Measurements from ENCODE around the gene TAAR1. TPM values are rescaled to one million over a fixed set of nuclear protein-coding genes. Genes with fewer than 3 reads are reported as not detected.

Gene TAAR1
- total RNA-seq, 1 experiment from 2014 or later = not detected

DNA sequence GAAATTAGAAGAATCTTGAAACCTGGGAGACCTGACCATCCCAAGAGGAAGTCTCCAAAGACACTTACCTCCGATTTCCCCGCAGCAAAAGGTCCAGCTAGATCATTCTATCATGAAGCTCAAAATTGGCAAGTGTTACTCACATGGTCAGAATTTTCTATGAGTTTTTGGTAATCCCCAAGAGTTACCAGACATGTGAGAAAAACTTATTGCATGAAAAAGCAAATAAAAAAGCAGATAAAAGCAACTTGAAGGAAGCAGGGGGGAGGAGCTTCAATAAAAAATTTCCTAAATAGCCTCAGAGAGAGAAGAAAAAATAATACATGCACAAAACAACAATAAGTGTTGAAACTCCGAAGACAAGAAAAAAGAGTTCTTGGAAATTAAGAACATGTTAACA lies 27.5 kb upstream of the TAAR1 start:
- intact Hi-C loops (cut with micrococcal nuclease; ENCODE audit: unreplicated experiment) = no loop called here

GRCh38 chr6:132685009-132685408 lies 26.0 kb upstream of the TAAR1 start:
- no peaks in the 10 kb centered on the region for H4K20me1 ChIP-seq (ENCODE audit: insufficient read depth)
- intact Hi-C loops (cut with micrococcal nuclease; ENCODE audit: unreplicated experiment) = no loop called here
- H2AFZ ChIP-seq = no peak overlapping the region
- H3K27me3 ChIP-seq (ENCODE audit: insufficient read depth, low read depth) = no peaks in the 10 kb centered on the region
- H3K79me2 ChIP-seq (ENCODE audit: low read depth) = no peaks in the 10 kb centered on the region
- H3K36me3 ChIP-seq (ENCODE audit: low read depth) = no peaks in the 10 kb centered on the region
- H3F3A ChIP-seq (ENCODE audit: insufficient read depth, low read depth) = no peaks in the 10 kb centered on the region
- H3K9me2 ChIP-seq (ENCODE audit: insufficient read depth) = 0 out of 2 replicates have a peak, but pooled peaks cover 3% of the 10 kb centered on the region
- no peak for TF ChIP-seq EZH2 (IDR thresholded peaks at IDR 0.05; ENCODE audit: low read depth)
- TF ChIP-seq, protein P1, sequence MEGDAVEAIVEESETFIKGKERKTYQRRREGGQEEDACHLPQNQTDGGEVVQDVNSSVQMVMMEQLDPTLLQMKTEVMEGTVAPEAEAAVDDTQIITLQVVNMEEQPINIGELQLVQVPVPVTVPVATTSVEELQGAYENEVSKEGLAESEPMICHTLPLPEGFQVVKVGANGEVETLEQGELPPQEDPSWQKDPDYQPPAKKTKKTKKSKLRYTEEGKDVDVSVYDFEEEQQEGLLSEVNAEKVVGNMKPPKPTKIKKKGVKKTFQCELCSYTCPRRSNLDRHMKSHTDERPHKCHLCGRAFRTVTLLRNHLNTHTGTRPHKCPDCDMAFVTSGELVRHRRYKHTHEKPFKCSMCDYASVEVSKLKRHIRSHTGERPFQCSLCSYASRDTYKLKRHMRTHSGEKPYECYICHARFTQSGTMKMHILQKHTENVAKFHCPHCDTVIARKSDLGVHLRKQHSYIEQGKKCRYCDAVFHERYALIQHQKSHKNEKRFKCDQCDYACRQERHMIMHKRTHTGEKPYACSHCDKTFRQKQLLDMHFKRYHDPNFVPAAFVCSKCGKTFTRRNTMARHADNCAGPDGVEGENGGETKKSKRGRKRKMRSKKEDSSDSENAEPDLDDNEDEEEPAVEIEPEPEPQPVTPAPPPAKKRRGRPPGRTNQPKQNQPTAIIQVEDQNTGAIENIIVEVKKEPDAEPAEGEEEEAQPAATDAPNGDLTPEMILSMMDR (conservative IDR thresholded peaks at IDR 0.05) = no peak
- no peak overlapping the region for H3K4me3 ChIP-seq
- CTCF ChIA-PET = no interaction called here
- DNase-seq = no peak
- H3K4me1 ChIP-seq (replicated peaks; ENCODE audit: insufficient read depth) = no peaks in the 10 kb centered on the region
- H3K27ac ChIP-seq = no peak overlapping the region
- H3K9me3 ChIP-seq (ENCODE audit: insufficient read depth, low read depth) = no peaks in the 10 kb centered on the region; the same call in 1 of the 2 replicates
- POLR2A ChIA-PET (ENCODE audit: unreplicated experiment) = interaction anchor here (0.6 kb wide), 1 partner anchor 1351 kb away, joined by 4 read pairs; no protein-coding TSS in a partner anchor
- H3K4me2 ChIP-seq = no peak overlapping the region
- no TSS peak for BruUV-seq (replicated peaks)

More for the DNA sequence above, 27.5 kb upstream of the TAAR1 start:
- no peaks in the 10 kb centered on the region for H3F3A ChIP-seq (ENCODE audit: insufficient read depth, low read depth)
- 0 out of 2 replicates have a peak, but pooled peaks cover 3% of the 10 kb centered on the region for H3K9me2 ChIP-seq (ENCODE audit: insufficient read depth)
- H3K4me1 ChIP-seq (replicated peaks; ENCODE audit: insufficient read depth) = no peaks in the 10 kb centered on the region
- H4K20me1 ChIP-seq (ENCODE audit: insufficient read depth) = no peaks in the 10 kb centered on the region
- no peak overlapping the region for H3K27ac ChIP-seq
- no peaks in the 10 kb centered on the region for H3K27me3 ChIP-seq (ENCODE audit: insufficient read depth, low read depth)
- ChIA-PET CTCF (no interaction called here), POLR2A (ENCODE audit: unreplicated experiment) (no interaction called here)
- TF ChIP-seq EZH2 (IDR thresholded peaks at IDR 0.05; ENCODE audit: low read depth) = no peak
- TF ChIP-seq, protein P1 (conservative IDR thresholded peaks at IDR 0.05) = no peak
- TSS peak; percentile 43 for BruUV-seq (replicated peaks)
- H3K4me3 ChIP-seq = no peak overlapping the region
- H3K36me3 ChIP-seq (ENCODE audit: low read depth) = no peaks in the 10 kb centered on the region
- no peaks in the 10 kb centered on the region for H3K79me2 ChIP-seq (ENCODE audit: low read depth)
- no peak overlapping the region for H2AFZ ChIP-seq
- H3K9me3 ChIP-seq (ENCODE audit: insufficient read depth, low read depth) = no peaks in the 10 kb centered on the region; the same call in 1 of the 2 replicates
- H3K4me2 ChIP-seq = no peak overlapping the region
- no peak for DNase-seq

DNA sequence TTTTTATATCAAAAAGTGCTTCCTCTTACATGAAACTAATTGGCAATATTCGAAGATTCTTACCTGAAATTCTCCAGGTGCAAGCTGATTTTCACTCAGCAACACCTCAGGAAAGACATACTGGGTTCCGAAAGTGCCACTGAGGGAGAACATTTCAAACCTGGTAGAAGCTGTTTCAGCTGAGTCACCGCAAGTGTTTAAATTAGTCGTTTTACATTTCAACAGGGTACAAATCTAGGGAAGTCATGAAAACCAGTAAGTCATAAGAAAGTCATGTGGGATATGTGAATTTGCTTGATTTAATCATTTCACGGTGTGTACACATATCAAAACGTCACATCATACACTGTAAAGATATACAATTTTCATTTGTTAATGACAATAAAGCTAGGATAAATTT lies 25.3 kb upstream of the TAAR1 start:
- intact Hi-C loops (cut with micrococcal nuclease; ENCODE audit: unreplicated experiment) = no loop called here
- Histone ChIP-seq H3K36me3 (ENCODE audit: low read depth) (no peaks in the 10 kb centered on the region), H3K27me3 (ENCODE audit: insufficient read depth, low read depth) (no peaks in the 10 kb centered on the region), H3F3A (ENCODE audit: insufficient read depth, low read depth) (no peaks in the 10 kb centered on the region), H4K20me1 (ENCODE audit: insufficient read depth) (no peaks in the 10 kb centered on the region), H3K27ac (no peak overlapping the region), H3K4me2 (no peak overlapping the region), H3K4me3 (no peak overlapping the region), H3K9me3 (ENCODE audit: insufficient read depth, low read depth) (no peaks in the 10 kb centered on the region; the same call in 1 of the 2 replicates), H3K79me2 (ENCODE audit: low read depth) (no peaks in the 10 kb centered on the region), H2AFZ (0 out of 2 replicates have a peak overlapping the region, but pooled peaks have one; percentile 3), H3K4me1 (replicated peaks; ENCODE audit: insufficient read depth) (no peaks in the 10 kb centered on the region), H3K9me2 (ENCODE audit: insufficient read depth) (0 out of 2 replicates have a peak, but pooled peaks cover 3% of the 10 kb centered on the region)
- POLR2A ChIA-PET (ENCODE audit: unreplicated experiment) = interaction anchor here (0.6 kb wide), 1 partner anchor 1352 kb away, joined by 4 read pairs; no protein-coding TSS in a partner anchor
- BruUV-seq (replicated peaks) = no TSS peak
- no peak for TF ChIP-seq EZH2 (IDR thresholded peaks at IDR 0.05; ENCODE audit: low read depth)
- TF ChIP-seq, protein P1 (conservative IDR thresholded peaks at IDR 0.05) = no peak
- CTCF ChIA-PET = no interaction called here
- DNase-seq = no peak

Measured in PC-9 (cell line).